H1 (cell line): Measurements from ENCODE around the gene MUC22. TPM values are rescaled to one million over a fixed set of nuclear protein-coding genes. Genes with fewer than 3 reads are reported as not detected.

ENCODE experiments used
- CTCF ChIA-PET: fragments of 300-600 bp; sonication (Branson Sonifier 250); formaldehyde crosslinking; loops from one replicate; lab custom pipeline; 2021; ENCODE audit not compliant: partially characterized antibody; lab: Charles Lee
- POLR2A ChIA-PET: fragments of 300-600 bp; sonication (Branson Sonifier 250); formaldehyde crosslinking; loops from one replicate; lab custom pipeline; 2021; ENCODE audit warnings: inconsistent platforms; ENCODE audit not compliant: partially characterized antibody; lab: Charles Lee
- DNase-seq, 2 experiments: peaks; one replicate each; pipeline versions ENCODE4 v3.0.0 to v3.0.0-alpha.2; 2010 to 2022; ENCODE audit warnings: low spot score in 2 of 2, low read depth in 1 of 2, mixed read lengths in 1 of 2
- FAIRE-seq: peaks from 2 replicates; lab custom pipeline; 2011; peaks lifted over from hg19 to GRCh38; lab: Jason Lieb, UNC
- H2AFZ ChIP-seq: 2 replicates; pipeline ENCODE4 v1.8.1; 2012; ENCODE audit warnings: low read length, inconsistent platforms
- H2AK5ac ChIP-seq: 2 replicates; pipeline ENCODE4 v1.6.1; 2013; ENCODE audit warnings: low read depth, low read length
- H2BK120ac ChIP-seq: replicated peaks from 2 replicates; pipeline ENCODE3; 2013; ENCODE audit warnings: low read depth, low read length, inconsistent platforms
- H2BK12ac ChIP-seq: 2 replicates; pipeline ENCODE4 v1.6.1; 2013; ENCODE audit warnings: low read depth, low read length
- H2BK15ac ChIP-seq: 2 replicates; pipeline ENCODE4 v1.6.1; 2013; ENCODE audit warnings: low read length
- H2BK20ac ChIP-seq: 2 replicates; pipeline ENCODE4 v1.6.1; 2013; ENCODE audit warnings: low read length
- H2BK5ac ChIP-seq: 2 replicates; pipeline ENCODE4 v1.6.1; 2013; ENCODE audit warnings: low read depth, low read length
- H3K14ac ChIP-seq: 2 replicates; pipeline ENCODE4 v1.6.1; 2013; ENCODE audit warnings: inconsistent platforms; ENCODE audit not compliant: insufficient read length
- H3K18ac ChIP-seq: 2 replicates; pipeline ENCODE4 v1.6.1; 2013; ENCODE audit warnings: low read length; ENCODE audit errors: extremely low read depth
- H3K23ac ChIP-seq: 2 replicates; pipeline ENCODE4 v1.6.1; 2013; ENCODE audit warnings: inconsistent platforms; ENCODE audit not compliant: insufficient read length
- H3K23me2 ChIP-seq: 2 replicates; pipeline ENCODE4 v1.6.1; 2013; ENCODE audit warnings: low read depth, low read length
- H3K27ac ChIP-seq: 2 replicates; pipeline ENCODE4 v1.6.1; 2011; ENCODE audit warnings: low read depth, low read length, inconsistent platforms
- H3K27me3 ChIP-seq, 4 experiments: replicated peaks in 1 of 4; 1 replicate in 1 of 4; 2 replicates in 3 of 4; pipeline versions ENCODE4 v1.6.1 to v1.8.1; 2011 to 2013; ENCODE audit warnings: low read length in 3 of 4, mild to moderate bottlenecking in 3 of 4, inconsistent platforms in 2 of 4, mixed read lengths in 2 of 4, moderate library complexity in 1 of 4; ENCODE audit not compliant: control insufficient read depth in 3 of 4, insufficient read depth in 3 of 4; ENCODE audit errors: extremely low read depth in 1 of 4
- H3K36me3 ChIP-seq, 4 experiments: 2 replicates each; pipeline versions ENCODE4 v1.6.1 to v1.8.1; 2011 to 2013; ENCODE audit warnings: mild to moderate bottlenecking in 4 of 4, low read length in 3 of 4, moderate library complexity in 2 of 4, control low read depth in 1 of 4, inconsistent platforms in 1 of 4; ENCODE audit not compliant: insufficient read depth in 4 of 4, control insufficient read depth in 2 of 4
- H3K4ac ChIP-seq: replicated peaks from 2 replicates; pipeline ENCODE3; 2013; ENCODE audit warnings: low read length, low read depth, mixed read lengths, inconsistent platforms; ENCODE audit not compliant: insufficient read length
- H3K4me1 ChIP-seq, 4 experiments: replicated peaks in 1 of 4; 1 replicate in 1 of 4; 2 replicates in 3 of 4; pipeline versions ENCODE4 v1.6.1 to v1.8.1; 2011 to 2013; ENCODE audit warnings: low read length in 3 of 4, inconsistent platforms in 2 of 4, mixed read lengths in 1 of 4; ENCODE audit not compliant: insufficient read depth in 4 of 4, control insufficient read depth in 3 of 4
- H3K4me2 ChIP-seq, 2 experiments: 2 replicates each; pipeline versions ENCODE4 v1.6.1 to v1.8.1; 2011 to 2013; ENCODE audit warnings: low read depth in 2 of 2, low read length in 2 of 2, control low read depth in 1 of 2, inconsistent platforms in 1 of 2, mild to moderate bottlenecking in 1 of 2; ENCODE audit not compliant: insufficient read depth in 1 of 2
- H3K4me3 ChIP-seq, 4 experiments: fragments of 200-600, 300-600 bp in 1 of 4; sonication (generic), shearing (Covaris generic), sonication (Bioruptor Twin) in 1 of 4; 2 replicates each; pipeline versions ENCODE4 v1.5.1 to v1.8.1; 2011 to 2016; ENCODE audit warnings: low read length in 4 of 4, low read depth in 3 of 4, control low read depth in 2 of 4, inconsistent platforms in 2 of 4, mild to moderate bottlenecking in 2 of 4, mixed read lengths in 1 of 4, moderate library complexity in 1 of 4; ENCODE audit not compliant: insufficient read depth in 2 of 4; ENCODE audit errors: extremely low read depth in 1 of 4
- H3K56ac ChIP-seq: replicated peaks from 2 replicates; pipeline ENCODE3; 2013; ENCODE audit warnings: low read depth, mild to moderate bottlenecking, mixed read lengths, low read length, inconsistent platforms; ENCODE audit not compliant: insufficient read length
- H3K79me1 ChIP-seq: 2 replicates; pipeline ENCODE4 v1.6.1; 2013; ENCODE audit warnings: low read depth, low read length, control low read depth
- H3K79me2 ChIP-seq, 2 experiments: 2 replicates each; pipeline versions ENCODE4 v1.6.1 to v1.8.1; 2012 to 2013; ENCODE audit warnings: low read length in 2 of 2, mild to moderate bottlenecking in 2 of 2, inconsistent platforms in 1 of 2; ENCODE audit not compliant: insufficient read depth in 2 of 2, control insufficient read depth in 1 of 2
- H3K9ac ChIP-seq, 4 experiments: replicated peaks in 1 of 4; 1 replicate in 1 of 4; 2 replicates in 3 of 4; pipeline versions ENCODE4 v1.6.1 to v1.8.1; 2011 to 2013; ENCODE audit warnings: low read depth in 3 of 4, low read length in 3 of 4, control low read depth in 2 of 4, mild to moderate bottlenecking in 2 of 4, moderate library complexity in 2 of 4, inconsistent platforms in 1 of 4; ENCODE audit errors: extremely low read depth in 1 of 4
- H3K9me3 ChIP-seq, 2 experiments: 2 replicates each; pipeline versions ENCODE4 v1.6.1 to v1.8.1; 2012 to 2013; ENCODE audit warnings: mild to moderate bottlenecking in 2 of 2, moderate library complexity in 2 of 2, control low read depth in 1 of 2, inconsistent platforms in 1 of 2, low read depth in 1 of 2, low read length in 1 of 2, mixed read lengths in 1 of 2; ENCODE audit not compliant: insufficient read depth in 2 of 2
- H4K20me1 ChIP-seq, 2 experiments: replicated peaks in 1 of 2; 2 replicates each; pipeline versions ENCODE3 to v1.8.1; 2011 to 2013; ENCODE audit warnings: inconsistent platforms in 2 of 2, low read length in 2 of 2, mild to moderate bottlenecking in 1 of 2; ENCODE audit not compliant: insufficient read depth in 2 of 2, control insufficient read depth in 1 of 2
- H4K5ac ChIP-seq: 2 replicates; pipeline ENCODE4 v1.6.1; 2013; ENCODE audit warnings: low read length, low read depth, mixed read lengths, inconsistent platforms; ENCODE audit not compliant: insufficient read length
- H4K8ac ChIP-seq: 2 replicates; pipeline ENCODE4 v1.8.0; 2013; ENCODE audit warnings: mild to moderate bottlenecking, moderate library complexity, low read length, inconsistent platforms; ENCODE audit not compliant: insufficient read depth; ENCODE audit errors: extremely low read depth
- H4K91ac ChIP-seq: replicated peaks from 2 replicates; pipeline ENCODE3; 2013; ENCODE audit warnings: low read length, mixed read lengths, inconsistent platforms; ENCODE audit not compliant: insufficient read length
- ASH2L ChIP-seq: fragments of 200-600, 300-600 bp; sonication (generic); IDR thresholded peaks from one replicate; pipeline ENCODE4 v1.7.1; 2017; ENCODE audit warnings: low read length
- CHD2 ChIP-seq: IDR thresholded peaks from 2 replicates; pipeline ENCODE4 v1.6.1; 2012; ENCODE audit warnings: low read length, improper control_type of control experiment
- CREB1 ChIP-seq: IDR thresholded peaks from 2 replicates; pipeline ENCODE4 v1.6.1; 2012; ENCODE audit warnings: inconsistent platforms
- HDAC6 ChIP-seq: IDR thresholded peaks from one replicate; pipeline ENCODE4 v1.7.1; 2012; ENCODE audit warnings: low read depth, mild to moderate bottlenecking, inconsistent platforms, low read length, moderate library complexity
- KDM4A ChIP-seq: IDR thresholded peaks from one replicate; pipeline ENCODE4 v1.7.1; 2012; ENCODE audit warnings: low read depth, mild to moderate bottlenecking, moderate library complexity, low read length, inconsistent platforms; ENCODE audit not compliant: severe bottlenecking
- KDM5A ChIP-seq: fragments of 200-600 bp; IDR thresholded peaks from 2 replicates; pipeline ENCODE4 v1.7.1; 2012; ENCODE audit warnings: mild to moderate bottlenecking, low read length, inconsistent platforms, mixed read lengths
- PHF8 ChIP-seq: fragments of 200-600 bp; sonication (generic); conservative IDR thresholded peaks from 2 replicates; pipeline ENCODE4 v1.7.1; 2012; ENCODE audit warnings: low read depth, mild to moderate bottlenecking, inconsistent platforms, low read length, moderate library complexity
- SRF ChIP-seq: IDR thresholded peaks from 2 replicates; pipeline ENCODE4 v1.6.1; 2011; ENCODE audit warnings: mild to moderate bottlenecking, low read depth, low read length, moderate library complexity
- YY1 ChIP-seq: IDR thresholded peaks from 2 replicates; pipeline ENCODE4 v1.6.1; 2011; ENCODE audit warnings: low read depth, mild to moderate bottlenecking, low read length
- WGBS, 2 experiments: shearing (Covaris generic) in 1 of 2; methylation state at CpG; one replicate each; pipeline versions ENCODE4 v1.1.6 to v1.1.7; 2013 to 2015; ENCODE audit warnings: low lambda C conversion rate in 2 of 2, mixed read lengths in 2 of 2, inconsistent platforms in 1 of 2, low coverage in 1 of 2, missing lambda C conversion rate in 1 of 2; ENCODE audit not compliant: insufficient replicate concordance in 2 of 2, insufficient coverage in 1 of 2, insufficient read length in 1 of 2; ENCODE audit errors: extremely low coverage in 1 of 2, missing lambda C conversion rate in 1 of 2; 5-methylcytosine and 5-hydroxymethylcytosine counted together
- polyA plus RNA-seq, 7 experiments: library from polyadenylated mRNA; depleted of rRNA in 3 of 7; stranded (reverse) in 5 of 7; unstranded in 2 of 7; fragments of >200 nt in 5 of 7; fragments of 200-250 nt in 2 of 7; gene quantifications; 1 replicate in 5 of 7; 2 replicates in 1 of 7; 4 replicates in 1 of 7; pipeline versions ENCODE4 v1.2.1 to v1.2.3, GENCODE V29; 2011 to 2013; ENCODE audit warnings: missing spikeins in 2 of 7, mixed read lengths in 2 of 7
- total RNA-seq: library from RNA; stranded (reverse); fragmentation: NEBNext Ultra II Directional; extraction: Animal tissue kit (Norgen Biotek cat#: 25700); gene quantifications from 2 replicates; pipeline ENCODE4 v1.2.1, GENCODE V29; 2021

MUC22 gene
- total and polyA plus RNA-seq, 2 of the 8 experiments (the other 6 are each of a cell fraction or from before 2014, with no cell fraction given) = 0.02 TPM; not detected in 1

DNA sequence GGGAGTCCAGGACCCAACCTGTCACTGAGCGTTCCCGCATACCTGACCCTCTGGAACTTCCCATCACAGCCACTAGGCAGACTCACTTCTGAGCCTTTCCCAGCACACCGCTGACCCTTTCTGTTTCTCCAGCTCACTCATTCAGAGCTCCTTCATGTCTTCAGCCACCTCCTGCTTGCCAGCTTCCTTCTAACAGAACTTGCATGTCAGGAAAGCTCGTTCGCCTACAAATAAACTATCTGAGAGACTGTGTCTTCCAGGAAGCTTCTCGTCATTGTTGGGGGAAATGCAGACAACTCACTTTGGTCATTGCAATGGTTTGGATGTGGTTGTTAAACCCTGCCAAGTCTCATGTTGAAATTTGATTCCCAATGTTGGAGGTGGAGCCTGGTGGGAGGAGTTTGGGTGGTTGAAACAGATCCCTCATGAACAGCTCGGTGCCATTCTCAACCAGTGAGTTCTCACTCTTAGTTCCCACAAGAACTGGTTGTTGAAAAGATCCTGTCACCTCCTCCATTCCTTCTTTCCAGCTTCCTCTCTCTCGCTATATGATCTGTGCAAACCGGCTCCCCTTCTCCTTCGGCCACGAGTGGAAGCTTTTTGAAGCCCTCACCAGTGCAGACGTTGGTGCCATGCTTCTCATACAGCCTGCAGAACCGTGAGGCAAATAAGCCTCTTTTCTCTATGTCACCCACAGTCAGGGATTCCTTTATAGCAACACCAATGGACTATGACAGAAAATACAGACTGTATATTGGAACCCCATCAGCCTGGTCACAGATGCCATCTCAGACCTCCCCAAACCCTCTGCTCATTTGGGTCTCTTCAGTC, 28.1 kb upstream of the MUC22 start:
- Histone ChIP-seq H2BK120ac (no peak overlapping the region), H3K18ac (no peak overlapping the region), H2BK12ac (no peak overlapping the region), H3K79me2 (no peaks in the 10 kb centered on the region), H2BK20ac (no peak overlapping the region), H3K56ac (no peak overlapping the region), H3K27ac (no peak overlapping the region), H3K4me3 (peak overlapping the region in 3 of 4 experiments; percentile 3 to 47 (median 6); a peak in 4 of 8 replicates), H2BK15ac (no peak overlapping the region; the same call in 1 of the 2 replicates), H3K23me2 (no peaks in the 10 kb centered on the region), H4K5ac (no peak overlapping the region), H4K8ac (no peak overlapping the region), H2AFZ (peak overlapping the region; percentile 99), H3K4me1 (peaks cover 0 to 2% (median 0%) of the 10 kb centered on the region in 4 experiments; a peak in 1 of 7 replicates), H3K23ac (no peak overlapping the region), H3K9ac (no peak overlapping the region), H3K9me3 (no peaks in the 10 kb centered on the region), H3K4ac (no peak overlapping the region), H3K36me3 (no peaks in the 10 kb centered on the region), H2BK5ac (no peak overlapping the region), H2AK5ac (no peak overlapping the region), H3K14ac (no peak overlapping the region), H4K91ac (no peak overlapping the region), H4K20me1 (no peaks in the 10 kb centered on the region), H3K27me3 (no peaks in the 10 kb centered on the region), H3K79me1 (no peaks in the 10 kb centered on the region), H3K4me2 (peak overlapping the region; percentile 58 to 61)
- FAIRE-seq (peak; percentile 89), DNase-seq (peak in 1 of 2 experiments; percentile 68)
- CTCF ChIA-PET = interaction anchor here (0.7 to 2.1 kb wide), 27 partner anchors 8 to 384 kb away, joined by 3 to 21 read pairs (median 4); partner anchors contain the start of genes MUCL3 and VARS2
- POLR2A ChIA-PET = interaction anchor here (1.1 to 1.2 kb wide), 4 partner anchors 28 to 73 kb away, joined by 3 to 4 read pairs (median 3); partner anchors contain the start of gene MUC22
- WGBS, 2 experiments = 53% methylated on average over 13 of the region's 13 CpGs; no CpG with 5 or more reads in 1 of the 2 experiments
- TF ChIP-seq SRF = no peak
- TF ChIP-seq ASH2L = peak; percentile 46
- TF ChIP-seq KDM4A = peak; percentile 55
- no peak for TF ChIP-seq HDAC6
- TF ChIP-seq CHD2 = 0 out of 2 replicates have a peak, but pooled peaks have one; percentile 3
- TF ChIP-seq PHF8 = no peak
- 0 out of 2 replicates have a peak, but pooled peaks have one; percentile 14 for TF ChIP-seq YY1
- TF ChIP-seq KDM5A = no peak
- no peak for TF ChIP-seq CREB1
